Epithelial cell of proximal tubule (primary cell): Measurements from ENCODE around the gene ATF7. TPM values are rescaled to one million over a fixed set of nuclear protein-coding genes. Genes with fewer than 3 reads are reported as not detected.

ENCODE experiments used
- DNase-seq: peaks from one replicate; pipeline ENCODE4 v3.0.0-alpha.2; 2011; ENCODE audit warnings: low read depth
- H3K4me3 ChIP-seq: 2 replicates; pipeline ENCODE4 v1.5.1; 2011; ENCODE audit warnings: low read depth, mild to moderate bottlenecking, low read length
- CTCF ChIP-seq: conservative IDR thresholded peaks from 2 replicates; pipeline ENCODE4 v1.5.1; 2012; ENCODE audit warnings: low read depth, mild to moderate bottlenecking, low read length
- total RNA-seq: library from RNA; depleted of rRNA; stranded (reverse); fragments of >200 nt; gene quantifications from 2 replicates; pipeline ENCODE4 v1.2.3, GENCODE V29; 2015

Gene ATF7
- total RNA-seq, 1 donor from 2014 or later: 9.2 TPM

GRCh38 chr12:53465679-53466078 lies 160.5 kb downstream of the ATF7 start:
- DNase-seq: no peak
- TF ChIP-seq CTCF: no peak
- H3K4me3 ChIP-seq: no peak overlapping the region

GRCh38 chr12:53464685-53465418 lies 161.3 kb downstream of the ATF7 start:
- DNase-seq: no peak
- no peak for TF ChIP-seq CTCF

GRCh38 chr12:53463802-53464560 lies 162.2 kb downstream of the ATF7 start:
- DNase-seq: no peak
- no peak for TF ChIP-seq CTCF
- H3K4me3 ChIP-seq: no peak overlapping the region

More at GRCh38 chr12:53464685-53465418, 161.3 kb downstream of the ATF7 start:
- no peak overlapping the region for H3K4me3 ChIP-seq

GRCh38 chr12:53462935-53463334 lies 163.2 kb downstream of the ATF7 start:
- no peak for DNase-seq
- no peak overlapping the region for H3K4me3 ChIP-seq
- no peak for TF ChIP-seq CTCF

- no peak overlapping the region for H3K4me3 ChIP-seq
- TF ChIP-seq CTCF: no peak
- DNase-seq: no peak
Observed at GRCh38 chr12:53461591-53461990, 164.6 kb downstream of the ATF7 start.

GRCh38 chr12:53461059-53461458 lies 165.1 kb downstream of the ATF7 start:
- no peak for TF ChIP-seq CTCF
- H3K4me3 ChIP-seq: no peak overlapping the region
- DNase-seq: no peak

- no peak for TF ChIP-seq CTCF
- no peak overlapping the region for H3K4me3 ChIP-seq
- no peak for DNase-seq
Observed at GRCh38 chr12:53459097-53459496, 167.1 kb downstream of the ATF7 start.
